SK-N-DZ (cell line): Measurements from ENCODE around the gene NXPE4. TPM values are rescaled to one million over a fixed set of nuclear protein-coding genes. Genes with fewer than 3 reads are reported as not detected.
"Not testable (repeated sequence)": the region's sequence is repeated elsewhere in the genome, so short reads cannot be mapped to it uniquely, and the experiment has no call there.

Experiments used
- DNase-seq: peaks from one replicate; pipeline ENCODE4 v3.0.0-alpha.2; 2015; ENCODE audit warnings: low spot score
- polyA plus RNA-seq, 2 experiments: library from polyadenylated mRNA; depleted of rRNA; stranded (reverse); fragments of >200 nt; gene quantifications; 2 replicates each; pipeline ENCODE4 v1.2.3, GENCODE V29; 2014

Gene NXPE4
- polyA plus RNA-seq (2014; cell fraction: cytosol; rRNA removed) = not detected in 2 replicates
- not detected in 2 replicates for polyA plus RNA-seq (2014; cell fraction: nucleus; rRNA removed)

GRCh38 chr11:114595571-114595970 is at the start of gene NXPE4:
TSS of gene NXPE4 (minus strand) at chr11:114595786. CDS start at chr11:114594759, 1,027 bp downstream.
- DNase-seq = no peak

DNA sequence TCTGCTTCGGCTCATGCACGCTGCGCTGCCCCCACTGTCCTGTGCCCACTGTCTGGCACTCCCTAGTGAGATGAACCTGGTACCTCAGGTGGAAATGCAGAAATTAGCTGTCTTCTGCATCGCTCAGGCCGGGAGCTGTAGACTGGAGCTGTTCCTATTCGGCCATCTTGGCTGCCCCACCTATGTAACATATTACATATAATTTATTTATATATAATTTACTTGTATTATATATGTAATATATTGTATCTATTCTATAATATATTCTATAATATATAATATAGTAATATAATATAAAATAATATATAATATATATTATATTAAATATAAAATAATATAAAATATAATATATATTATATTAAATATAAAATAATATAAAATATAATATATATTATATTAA is 43.9 kb upstream of the NXPE4 start:
- DNase-seq = not testable (repeated sequence)

DNA sequence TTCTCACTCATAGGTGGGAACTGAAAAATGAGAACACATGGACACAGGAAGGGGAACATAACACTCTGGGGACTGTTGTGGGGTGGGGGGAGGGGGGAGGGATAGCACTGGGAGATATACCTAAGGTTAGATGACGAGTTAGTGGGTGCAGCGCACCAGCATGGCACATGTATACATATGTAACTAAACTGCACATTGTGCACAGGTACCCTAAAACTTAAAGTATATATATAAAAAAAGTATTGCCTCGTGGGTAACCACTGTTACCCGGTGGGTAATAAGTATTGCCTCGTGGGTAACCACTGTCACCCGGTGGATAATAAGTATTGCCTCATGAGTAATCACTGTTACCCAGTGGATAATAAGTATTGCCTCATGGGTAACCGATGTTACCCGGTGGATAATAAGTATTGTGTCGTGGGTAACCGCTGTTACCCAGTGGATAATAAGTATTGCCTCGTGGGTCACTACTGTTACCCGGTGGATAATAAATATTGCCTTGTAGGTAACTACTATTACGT is 35.9 kb upstream of the NXPE4 start:
- not testable (repeated sequence) for DNase-seq

DNA sequence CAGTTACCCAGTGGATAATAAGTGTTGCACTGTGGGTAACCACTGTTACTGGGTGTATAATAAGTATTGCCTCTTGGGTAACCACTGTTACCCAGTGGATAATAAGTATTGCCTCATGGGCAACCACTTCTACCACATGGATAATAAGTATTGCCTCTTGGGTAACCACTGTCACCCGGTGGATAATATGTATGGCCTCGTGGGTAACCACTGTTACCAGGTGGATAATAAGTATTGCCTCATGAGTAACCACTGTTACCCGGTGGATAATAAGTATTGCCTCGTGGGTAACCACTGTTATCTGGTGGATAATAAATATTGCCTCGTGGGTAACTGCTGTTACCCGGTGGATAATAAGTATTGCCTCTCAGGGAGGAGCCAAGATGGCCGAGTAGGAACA is 29.7 kb upstream of the NXPE4 start:
- no peak for DNase-seq

DNA sequence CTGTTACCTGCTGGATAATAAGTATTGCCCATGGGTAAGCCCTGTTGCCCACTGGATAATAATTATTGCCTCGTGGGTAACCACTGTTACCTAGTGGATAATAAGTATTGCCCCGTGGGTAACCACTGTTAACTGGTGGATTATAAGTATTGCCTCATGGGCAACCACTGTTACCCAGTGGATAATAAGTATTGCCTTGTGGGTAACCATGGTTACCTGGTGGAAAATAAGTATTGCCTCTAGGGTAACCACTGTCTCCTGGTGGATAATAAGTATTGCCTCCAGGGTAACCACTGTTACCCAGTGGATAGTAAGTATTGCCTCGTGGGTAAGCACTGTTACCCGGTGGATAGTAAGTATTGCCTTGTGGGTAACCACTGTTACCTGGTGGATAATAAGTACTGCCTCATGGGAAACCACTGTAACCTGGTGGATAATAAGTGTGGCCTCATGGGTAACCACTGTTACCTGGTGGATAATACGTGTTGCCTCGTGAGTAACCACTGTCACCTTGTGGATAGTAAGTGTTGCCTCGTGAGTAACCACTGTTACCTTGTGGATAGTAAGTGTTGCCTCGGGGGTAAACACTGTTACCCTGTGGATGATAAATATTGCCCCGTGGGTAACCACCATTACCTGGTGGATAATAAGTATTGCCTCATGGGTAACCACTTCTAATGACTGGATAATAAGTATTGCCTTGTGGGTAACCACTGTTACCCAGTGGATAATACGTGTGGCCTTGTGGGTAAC is 29.0 kb upstream of the NXPE4 start:
- no peak for DNase-seq

- DNase-seq = no peak
Observed at GRCh38 chr11:114623720-114624119, 28.1 kb upstream of the NXPE4 start.

DNA sequence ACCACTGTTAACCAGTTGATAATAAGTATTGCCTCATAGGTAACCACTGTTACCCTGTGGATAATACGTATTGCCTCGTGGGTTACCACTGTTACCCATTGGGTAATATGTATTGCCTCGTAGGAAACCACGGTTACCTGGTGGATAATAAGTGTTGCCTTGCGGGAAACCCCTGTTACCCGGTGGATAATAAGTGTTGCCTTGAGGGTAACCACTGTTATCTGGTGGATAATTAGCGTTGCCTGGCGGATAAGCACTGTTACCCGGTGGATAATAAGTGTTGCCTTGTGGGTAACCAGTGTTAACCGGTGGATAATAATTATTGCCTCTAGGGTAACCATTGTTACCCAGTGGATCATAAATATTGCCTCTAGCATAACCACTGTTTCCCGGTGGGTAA is 27.3 kb upstream of the NXPE4 start:
- DNase-seq = no peak

GRCh38 chr11:114621950-114622809 is 26.6 kb upstream of the NXPE4 start:
- no peak for DNase-seq

DNA sequence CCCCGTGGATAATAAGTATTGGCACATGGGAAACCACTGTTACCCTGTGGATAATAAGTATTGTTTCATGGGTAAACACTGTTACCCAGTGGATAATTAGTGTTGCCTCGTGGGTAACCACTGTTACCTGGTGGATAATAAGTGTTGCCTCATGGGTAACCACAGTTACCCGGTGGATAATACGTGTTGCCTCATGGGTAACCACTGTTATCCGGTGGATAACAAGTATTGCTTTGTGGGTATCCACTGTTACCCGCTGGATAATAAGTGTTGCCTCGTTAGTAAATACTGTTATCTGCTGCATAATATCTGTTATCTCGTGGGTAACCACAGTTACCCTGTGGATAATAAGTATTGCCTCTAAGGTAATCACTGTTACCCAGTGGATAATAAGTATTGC is 25.5 kb upstream of the NXPE4 start:
- no peak for DNase-seq

- DNase-seq = no peak
Observed at GRCh38 chr11:114619659-114620173, 24.1 kb upstream of the NXPE4 start.

DNA sequence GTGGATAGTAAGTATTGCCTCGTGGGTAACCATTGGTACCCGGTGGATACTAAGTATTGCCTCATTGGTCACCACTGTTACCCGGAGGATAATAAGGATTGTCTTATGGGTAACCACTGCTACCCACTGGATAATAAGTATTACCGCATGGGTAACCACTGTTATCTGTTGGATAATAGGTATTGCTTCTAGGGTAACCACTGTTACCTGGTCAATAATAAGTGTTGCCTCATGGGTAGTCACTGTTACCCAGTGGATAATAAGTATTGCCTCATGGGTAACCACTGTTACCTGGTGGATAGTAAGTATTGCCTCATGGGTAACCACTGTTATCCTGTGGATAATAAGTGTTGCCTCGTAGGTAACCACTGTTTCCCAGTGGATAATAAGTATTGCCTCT is 22.6 kb upstream of the NXPE4 start:
- DNase-seq = no peak

- DNase-seq = no peak
Observed at GRCh38 chr11:114617157-114618124, 21.9 kb upstream of the NXPE4 start.

DNA sequence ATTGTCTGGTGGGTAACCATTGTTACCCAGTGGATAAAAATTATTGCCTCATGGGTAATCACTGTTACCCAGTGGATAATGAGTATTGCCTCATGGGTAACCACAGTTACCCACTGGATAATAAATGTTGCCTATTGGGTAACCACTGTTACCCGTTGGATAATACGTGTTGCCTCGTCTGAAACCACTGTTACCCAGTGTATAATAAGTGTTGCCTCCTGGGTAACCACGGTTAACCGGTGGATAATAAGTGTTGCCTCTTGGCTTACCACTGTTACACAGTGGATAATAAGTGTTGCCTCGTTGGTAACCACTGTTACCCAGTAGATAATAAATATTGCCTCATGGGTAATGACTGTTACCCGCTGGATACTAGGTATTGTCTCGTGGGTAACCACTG is 20.9 kb upstream of the NXPE4 start:
- no peak for DNase-seq

GRCh38 chr11:114615448-114616361 is 20.1 kb upstream of the NXPE4 start:
- no peak for DNase-seq

GRCh38 chr11:114614127-114614720 is 18.6 kb upstream of the NXPE4 start:
- DNase-seq = no peak

- DNase-seq = not testable (repeated sequence)
Observed at GRCh38 chr11:114613094-114613493, 17.5 kb upstream of the NXPE4 start.

DNA sequence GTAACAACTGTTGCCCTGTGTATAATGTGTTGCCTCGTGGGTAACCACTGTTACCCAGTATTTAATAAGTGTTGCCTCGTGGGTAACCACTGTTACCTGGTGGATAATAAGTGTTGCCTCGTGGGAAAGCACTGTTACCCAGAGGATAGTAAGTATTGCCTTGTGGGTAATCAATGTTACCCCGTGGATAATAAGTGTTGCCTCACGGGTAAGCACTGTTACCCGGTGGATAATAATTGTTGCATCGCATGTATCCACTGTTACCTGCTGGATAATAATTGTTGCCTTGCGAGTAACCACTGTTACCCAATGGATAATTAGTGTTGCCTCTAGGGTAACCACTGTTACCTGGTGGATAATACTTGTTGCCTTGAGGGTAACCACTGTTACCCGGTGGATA is 17.1 kb upstream of the NXPE4 start:
- no peak for DNase-seq

DNA sequence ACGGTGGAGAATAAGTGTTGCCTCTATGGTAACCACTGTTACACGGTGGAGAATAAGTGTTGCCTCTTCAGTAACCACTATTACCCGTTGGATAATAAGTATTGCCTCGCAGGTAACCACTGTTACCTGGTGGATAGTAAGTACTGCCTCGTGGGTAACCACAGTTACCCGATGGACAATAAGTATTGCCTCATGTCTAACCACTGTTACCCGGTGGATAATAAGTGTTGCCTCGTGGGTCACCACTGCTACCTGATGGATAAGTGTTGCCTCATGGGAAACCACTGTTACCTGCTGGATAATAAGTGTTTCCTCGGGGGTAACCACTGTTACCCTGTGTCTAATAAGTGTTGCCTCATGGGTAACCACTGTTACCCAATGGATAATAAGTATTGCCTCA is 16.6 kb upstream of the NXPE4 start:
- DNase-seq = not testable (repeated sequence)
